HG03097 (cell line): Measurements from ENCODE around the gene SPOCD1.

Experiments
- ATAC-seq: cut with Tn5 transposase; IDR thresholded peaks from one replicate; pipeline ENCODE4 v1.9.1; 2021; ENCODE audit not compliant: unreplicated experiment, low FRiP score

The SPOCD1 gene

DNA sequence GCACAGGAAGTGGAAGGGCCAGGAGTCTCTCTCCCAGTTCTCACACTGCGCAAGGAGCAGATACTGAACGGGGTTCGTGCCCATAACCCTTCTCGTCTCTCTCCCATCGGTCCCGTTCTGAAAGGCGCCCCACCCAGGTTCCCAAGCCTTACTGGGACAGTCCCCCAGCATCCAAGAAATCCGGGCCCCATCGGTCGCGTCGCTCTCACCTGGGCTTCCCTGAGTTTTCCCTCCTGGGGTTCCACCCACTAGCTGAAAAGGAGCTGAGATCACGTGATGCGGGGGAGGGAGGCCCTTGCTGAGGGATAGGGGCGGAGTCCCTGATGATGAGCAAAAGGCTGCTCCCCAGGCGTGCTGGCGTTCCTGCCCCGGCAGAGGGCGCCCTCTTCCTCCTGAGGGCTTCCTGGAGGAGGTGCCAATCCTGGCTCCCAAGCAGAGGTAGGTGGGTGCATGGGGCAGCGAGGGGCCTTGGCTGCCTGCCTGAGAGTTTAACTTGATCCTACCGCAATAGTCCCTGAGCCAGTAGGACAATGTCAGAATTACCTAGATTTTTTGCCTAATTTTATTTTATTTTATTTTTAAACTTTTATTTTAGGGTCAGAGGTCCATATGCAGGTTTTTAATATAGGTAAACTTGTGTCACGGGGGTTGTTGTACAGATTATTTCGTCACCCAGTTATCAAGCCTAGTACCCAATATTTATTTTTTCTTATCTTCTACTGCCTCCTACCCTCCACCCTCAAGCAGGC, at the start of gene SPOCD1:
SPOCD1 (minus strand) TSS at position 271 of the 749 bp plus-strand sequence. CDS start 689 bp downstream, outside the sequence.
- ATAC-seq, result no peak

DNA sequence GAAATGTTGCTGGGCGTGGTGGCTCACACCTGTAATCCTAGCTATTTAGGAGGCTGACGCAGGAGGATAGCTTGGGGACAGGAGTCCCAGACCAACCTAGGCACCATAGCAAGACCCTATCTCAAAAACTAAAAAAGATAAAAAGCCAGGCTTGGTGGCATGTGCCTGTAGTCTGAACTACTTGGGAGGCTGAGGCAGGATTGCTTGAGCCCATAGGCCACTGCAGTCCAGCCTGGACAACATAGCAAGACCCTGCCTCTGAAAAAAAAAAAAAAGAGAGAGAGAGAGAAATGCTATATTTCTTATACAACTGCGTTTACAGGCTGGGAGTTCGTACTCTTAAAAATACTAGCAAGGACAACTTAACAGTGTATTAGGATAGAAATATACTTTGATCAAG, 46.2 kb upstream of the SPOCD1 start:
- no peak for ATAC-seq

DNA sequence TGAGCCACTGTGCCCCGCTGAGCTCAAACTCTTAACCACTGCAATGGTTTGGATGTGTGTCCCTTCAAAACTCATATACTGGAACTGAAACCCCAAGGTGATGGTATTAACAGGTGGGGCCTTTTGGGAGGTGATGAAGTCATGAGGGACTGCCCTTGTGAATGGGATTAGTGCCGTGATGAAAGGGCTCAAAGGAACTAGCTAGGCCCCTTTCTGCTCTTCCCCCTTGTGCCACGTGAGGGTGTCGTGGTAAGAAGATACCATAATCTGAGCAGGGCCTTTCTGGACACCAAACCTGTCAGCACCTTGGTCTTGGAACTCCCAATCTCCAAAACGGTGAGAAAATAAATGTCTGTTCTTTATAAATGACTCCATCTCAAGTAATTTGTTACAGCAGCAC, 45.5 kb upstream of the SPOCD1 start:
- ATAC-seq, result no peak

DNA sequence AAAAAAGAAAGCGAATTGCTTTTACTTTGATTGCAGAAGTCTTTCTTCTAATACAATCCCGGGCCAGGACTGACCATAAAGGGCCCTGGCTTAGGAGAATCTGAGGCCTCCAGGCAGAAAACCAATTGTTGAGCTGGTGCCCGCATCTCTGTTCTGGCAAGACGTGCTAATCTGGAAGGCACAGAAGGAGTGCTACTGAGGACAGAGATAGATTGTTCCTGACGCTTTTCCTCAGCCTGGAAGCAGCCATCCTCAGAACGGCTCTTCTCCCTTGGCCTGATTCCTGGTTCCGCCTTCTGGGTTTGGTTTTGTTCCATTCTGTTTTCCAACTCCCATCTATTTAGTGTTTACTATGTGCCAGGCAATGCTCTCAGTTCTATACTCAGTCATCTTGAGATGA, 44.8 kb upstream of the SPOCD1 start:
- no peak for ATAC-seq

DNA sequence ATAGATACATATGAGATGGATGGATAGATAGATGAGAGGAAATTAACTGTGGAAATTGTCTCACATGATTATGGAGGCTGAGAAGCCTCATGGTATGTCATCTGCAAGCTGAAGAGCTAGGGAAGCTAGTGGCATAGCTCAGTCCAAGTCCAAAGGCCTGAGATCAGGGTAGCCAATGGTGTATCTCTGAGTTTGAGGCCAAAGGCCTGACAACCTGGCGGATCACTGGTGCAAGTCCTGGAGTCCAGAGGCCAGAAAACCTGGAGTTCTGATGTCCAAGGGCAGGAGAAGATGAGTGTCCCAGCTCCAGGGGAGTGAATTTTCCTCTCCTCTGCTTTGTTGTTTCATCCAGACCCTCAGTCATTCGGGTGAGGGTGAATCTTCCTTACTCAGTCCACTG, 43.9 kb upstream of the SPOCD1 start:
- no peak for ATAC-seq

DNA sequence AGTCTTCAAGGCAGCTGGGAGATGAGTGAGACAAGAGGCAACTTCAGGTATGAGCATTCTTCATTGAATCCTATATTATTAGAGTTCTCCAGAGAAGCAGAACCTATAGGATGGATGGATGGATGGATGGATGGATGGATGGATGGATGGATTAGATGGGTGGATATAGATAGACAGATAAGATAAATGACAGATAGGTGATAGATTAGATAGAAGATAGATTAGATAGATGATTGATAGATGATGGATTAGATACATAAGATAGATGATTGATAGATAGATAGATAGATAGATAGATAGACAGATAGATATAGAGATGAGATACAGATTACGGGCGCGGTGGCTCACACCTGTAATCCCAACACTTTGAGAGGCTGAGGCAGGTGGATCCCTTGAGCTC, 43.2 kb upstream of the SPOCD1 start:
- no peak for ATAC-seq

DNA sequence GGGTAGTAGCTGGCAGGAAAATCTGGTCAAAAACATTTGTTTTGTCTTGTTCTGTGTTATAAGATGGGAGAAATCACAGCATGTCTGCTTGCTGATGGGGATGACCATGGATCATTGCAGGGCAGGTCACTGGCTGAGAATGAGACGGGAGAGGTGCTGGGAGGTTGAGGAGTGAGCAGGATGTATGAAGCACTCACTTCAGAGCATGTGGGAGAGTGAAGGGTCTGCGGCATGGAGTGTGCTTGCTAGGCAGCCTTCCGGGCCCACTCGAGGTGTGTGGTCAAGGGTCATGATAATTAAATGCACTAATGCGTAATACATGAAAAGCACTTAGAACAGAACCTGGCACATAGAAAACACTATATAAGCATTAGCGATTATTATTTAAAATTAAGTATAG, 42.0 kb upstream of the SPOCD1 start:
- no peak for ATAC-seq

DNA sequence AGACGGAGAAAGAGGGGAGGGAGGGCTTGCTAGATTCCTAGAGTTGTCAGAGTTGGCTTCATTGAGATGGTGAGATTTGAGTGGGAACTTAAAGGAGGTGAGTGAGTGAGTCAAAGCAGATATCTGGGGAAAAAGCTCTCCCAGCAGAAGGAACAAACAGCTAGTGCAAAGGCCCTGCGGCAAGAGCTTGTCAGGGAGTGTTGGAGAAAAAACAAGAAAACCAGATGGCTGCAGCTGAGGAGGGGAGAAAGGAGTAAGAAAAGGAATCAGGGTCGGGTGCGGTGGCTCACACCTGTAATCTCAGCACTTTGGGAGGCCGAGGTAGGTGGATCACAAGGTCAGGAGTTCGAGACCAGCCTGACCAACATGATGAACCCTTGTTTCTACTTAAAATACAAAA, 40.3 kb upstream of the SPOCD1 start:
- no peak for ATAC-seq

DNA sequence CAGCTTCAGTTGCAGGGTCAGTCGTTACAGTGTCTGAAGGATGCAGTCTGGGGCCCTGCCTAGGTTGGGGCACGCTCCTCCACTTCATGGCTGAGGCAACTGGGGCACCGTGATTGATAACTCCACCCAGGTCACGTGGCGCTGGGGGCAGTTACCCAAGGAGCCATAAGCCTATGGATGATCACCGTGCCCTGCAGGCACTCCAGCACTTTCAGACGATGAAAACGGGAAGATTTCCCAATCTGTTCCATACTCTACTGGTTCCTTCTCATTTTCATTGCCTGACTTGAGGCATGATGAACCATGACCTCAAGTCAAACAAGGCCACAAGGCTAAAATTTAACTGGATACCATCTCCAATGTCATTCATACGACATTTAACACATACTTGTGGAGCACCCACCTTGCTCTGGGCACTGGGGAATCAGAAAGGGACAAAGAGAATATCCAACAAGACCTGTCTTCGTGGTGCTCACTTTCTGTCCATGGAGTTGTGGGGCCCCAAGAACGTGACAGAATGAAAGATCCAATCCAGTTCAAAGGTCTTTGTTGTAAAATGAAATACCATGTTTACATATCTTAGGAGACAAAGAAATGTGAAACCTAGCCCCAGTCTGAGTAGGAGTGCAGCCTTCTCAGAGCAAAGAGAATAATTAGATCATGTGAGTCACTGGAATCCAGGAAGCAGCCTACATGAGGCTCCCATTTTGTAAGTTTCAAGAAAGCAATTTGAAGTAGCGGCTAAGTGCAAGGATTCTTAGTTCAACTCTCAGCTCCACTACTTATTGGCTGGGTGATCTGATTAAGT, 39.4 kb upstream of the SPOCD1 start:
- ATAC-seq, result no peak

DNA sequence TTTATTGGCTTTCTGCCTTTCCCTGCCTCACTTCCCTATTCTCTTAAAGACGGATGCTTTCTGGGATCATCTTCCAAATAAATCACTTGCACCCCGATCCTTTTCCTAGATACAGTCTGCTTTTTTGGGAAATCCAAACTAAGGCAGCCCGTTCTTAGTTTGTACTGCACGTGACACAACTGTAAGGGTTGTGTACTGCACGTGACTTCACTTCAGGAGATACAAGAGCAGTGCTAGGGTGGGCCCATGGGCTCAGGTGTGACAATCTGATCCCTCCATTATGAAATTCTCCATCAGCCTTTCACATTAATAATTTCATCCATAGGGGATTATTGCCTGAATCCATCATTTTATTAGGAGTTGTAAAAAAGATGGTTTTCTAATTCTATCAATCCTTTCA, 33.8 kb upstream of the SPOCD1 start:
- ATAC-seq, result no peak

DNA sequence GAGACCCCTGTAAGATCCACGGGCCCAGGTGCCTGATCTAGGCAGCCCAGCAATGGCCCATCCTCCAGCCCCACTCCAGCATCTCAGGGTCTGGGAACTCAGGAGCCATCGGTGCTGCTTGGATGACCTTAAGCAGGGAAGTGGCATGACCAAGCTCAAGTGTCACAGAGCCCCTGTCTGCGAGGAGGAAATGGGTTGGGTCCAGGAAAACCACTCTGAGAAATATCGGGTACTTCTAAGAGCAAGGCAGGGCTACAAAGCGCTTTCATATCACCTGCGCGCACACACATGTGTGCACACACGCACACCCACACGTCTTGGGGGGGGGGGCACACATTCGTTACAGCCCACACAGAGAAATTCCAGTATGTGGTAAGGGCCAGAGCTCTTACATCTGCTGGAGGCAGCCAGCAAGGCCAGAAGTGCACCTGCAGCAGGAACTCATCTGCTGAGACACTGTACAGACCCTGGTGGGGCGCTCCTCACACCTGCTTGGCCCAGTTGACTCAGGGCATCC, 32.6 kb upstream of the SPOCD1 start:
- ATAC-seq, result no peak

DNA sequence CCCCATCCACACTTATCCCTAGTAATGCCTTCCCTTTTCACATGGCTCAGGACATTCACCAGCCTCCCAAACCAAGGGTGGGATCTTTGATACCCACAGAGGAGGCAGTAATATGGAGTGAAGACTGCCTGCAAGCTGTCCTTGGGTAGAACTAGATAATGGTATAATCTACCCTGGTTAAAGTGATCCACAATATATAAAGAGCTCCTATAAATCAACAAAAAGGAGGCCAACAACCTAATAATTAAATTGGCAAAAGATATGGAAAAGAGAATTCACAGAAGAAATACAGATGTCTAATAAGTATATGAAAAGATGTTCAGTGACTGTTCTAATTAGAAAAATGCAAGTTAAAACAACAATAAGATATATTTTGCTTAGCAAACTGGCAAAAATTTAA, 30.7 kb upstream of the SPOCD1 start:
- no peak for ATAC-seq

DNA sequence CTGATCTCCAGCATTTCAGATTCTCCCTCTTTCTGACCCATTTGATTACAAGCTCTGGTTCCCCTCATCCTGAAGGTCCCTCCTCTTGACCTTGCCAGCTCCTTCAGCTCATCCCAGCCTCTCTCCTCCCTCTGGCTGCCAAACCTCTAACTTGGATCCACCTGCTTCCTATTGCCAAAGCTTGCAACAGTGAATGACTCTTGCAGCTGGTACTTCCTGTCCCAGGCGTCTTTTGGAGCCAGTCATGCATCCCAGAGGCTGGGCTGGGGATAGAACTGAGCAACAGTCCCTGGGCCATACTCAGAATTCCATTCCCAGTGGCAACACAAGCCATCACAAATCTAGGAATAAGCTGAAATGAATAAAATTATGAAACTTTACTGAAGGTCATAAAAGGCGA, 27.7 kb upstream of the SPOCD1 start:
- no peak for ATAC-seq

DNA sequence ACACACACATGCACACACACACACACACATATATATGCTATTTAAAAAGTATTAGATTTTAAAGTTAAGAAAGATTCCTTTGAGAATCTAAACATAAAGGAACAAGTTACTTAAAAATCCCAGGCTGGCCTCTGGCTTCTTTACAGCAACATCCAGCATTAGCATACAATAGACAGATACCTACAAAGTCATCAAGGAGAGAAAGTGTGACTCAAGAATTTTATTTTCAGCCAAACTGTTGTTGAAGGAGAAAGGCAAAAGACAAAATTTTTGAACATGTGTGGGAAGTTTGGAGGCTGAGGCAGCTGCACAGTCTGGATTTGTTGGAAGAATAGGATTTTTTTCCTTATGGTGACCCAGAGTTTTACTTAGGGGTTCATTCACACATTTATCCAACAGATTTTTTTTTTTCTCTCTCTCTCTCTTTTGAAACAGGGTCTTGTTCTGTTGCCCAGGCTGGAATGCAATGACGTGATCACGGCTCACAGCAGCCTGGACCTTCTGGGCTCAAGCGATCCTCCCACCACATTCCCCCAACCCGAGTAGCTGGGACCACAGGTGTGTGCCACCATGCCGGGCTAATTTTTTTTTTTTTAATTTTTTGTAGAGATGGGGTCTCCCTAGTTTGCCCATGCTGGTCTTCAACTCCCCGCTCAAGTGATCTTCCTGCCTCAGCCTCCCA, 24.0 kb upstream of the SPOCD1 start:
- ATAC-seq, result no peak

DNA sequence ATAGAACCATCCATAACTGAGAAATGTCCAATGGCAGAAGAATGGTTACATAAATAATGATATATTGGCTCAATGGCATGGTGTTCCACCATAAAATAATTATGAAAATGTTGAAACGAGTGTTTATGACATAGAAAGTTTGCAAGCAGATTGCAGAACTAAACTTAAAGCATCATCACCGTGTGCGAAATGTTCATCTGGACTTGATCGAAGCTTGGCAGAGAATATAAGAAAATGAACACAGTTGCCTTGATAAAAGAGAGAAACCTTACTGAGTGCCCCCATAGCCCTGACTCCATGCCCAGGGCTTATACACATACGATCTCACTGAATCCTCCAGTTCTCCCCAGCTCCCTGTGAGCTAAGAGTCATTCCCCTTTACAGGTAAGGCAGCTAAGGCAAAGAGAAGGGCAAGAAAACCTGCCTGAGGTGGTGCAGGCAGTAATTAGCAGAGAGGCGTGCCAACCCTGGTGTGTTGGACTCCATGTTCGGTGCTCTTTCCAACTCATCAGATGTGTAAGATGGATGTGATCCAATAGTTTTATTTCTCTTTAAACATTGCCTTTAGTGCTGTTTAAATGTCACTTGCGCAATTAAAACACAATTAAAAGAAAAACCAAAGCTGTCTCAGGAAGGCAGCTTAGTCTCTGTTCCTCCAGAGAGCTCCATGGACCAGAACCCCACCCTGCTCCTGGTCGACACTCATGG, 21.8 kb upstream of the SPOCD1 start:
- ATAC-seq, result no peak

DNA sequence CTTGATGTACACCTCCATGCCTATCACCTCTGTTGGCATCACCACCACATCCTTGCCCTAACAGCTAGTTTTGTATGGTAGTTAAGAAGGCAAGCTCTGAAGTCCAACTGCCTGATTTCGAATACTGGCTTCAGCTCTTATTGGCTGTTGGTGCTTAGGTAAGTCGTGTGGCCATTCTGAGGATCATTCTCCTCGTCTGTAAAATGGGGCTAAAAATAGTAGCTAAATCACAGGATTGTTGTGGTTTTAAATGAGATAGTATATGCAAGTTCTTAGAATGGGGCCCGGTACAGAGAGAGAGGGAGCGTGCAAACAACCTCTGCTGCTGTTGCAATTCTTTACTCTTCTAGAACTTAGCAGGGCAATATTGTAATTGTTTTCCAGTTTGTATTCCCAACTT, 20.8 kb upstream of the SPOCD1 start:
- no peak for ATAC-seq

DNA sequence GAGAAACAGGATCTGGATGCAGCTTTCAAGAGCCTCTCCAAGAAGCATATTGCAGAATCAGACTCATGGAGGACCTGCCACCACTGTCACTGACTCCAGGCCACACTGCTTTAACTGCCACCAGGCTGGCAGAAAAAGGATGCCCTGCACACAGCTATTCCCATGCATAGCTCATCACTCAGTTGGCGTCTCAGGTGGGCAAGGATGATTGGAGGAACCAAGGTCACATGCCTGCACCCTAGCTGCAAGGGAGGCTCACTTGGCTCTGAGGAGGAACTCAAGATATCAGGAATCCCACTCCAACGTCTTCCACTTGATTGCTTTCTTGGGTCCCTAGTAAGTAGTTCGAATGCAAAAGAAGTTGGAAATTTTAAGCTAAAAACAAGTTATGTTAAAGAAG, 19.6 kb upstream of the SPOCD1 start:
- ATAC-seq, result no peak

DNA sequence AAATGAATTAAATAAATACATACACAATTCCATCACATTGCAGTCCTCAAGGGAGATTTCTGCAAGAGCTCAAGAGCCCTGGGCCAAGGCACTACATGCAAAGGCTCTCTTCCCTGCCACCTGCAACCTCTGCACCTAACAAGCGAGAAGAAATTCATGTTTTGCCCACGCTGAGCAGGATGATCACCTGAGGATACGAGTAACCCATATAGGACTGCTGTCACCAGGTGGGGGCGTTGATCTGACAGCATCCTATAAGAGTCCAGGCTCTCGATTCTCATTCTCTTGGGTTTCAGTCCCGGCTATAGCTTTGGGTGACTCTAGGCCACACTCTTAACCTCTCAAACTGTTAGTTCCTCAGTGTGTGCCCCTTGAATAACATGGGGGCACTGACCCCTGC, 18.7 kb upstream of the SPOCD1 start:
- no peak for ATAC-seq

DNA sequence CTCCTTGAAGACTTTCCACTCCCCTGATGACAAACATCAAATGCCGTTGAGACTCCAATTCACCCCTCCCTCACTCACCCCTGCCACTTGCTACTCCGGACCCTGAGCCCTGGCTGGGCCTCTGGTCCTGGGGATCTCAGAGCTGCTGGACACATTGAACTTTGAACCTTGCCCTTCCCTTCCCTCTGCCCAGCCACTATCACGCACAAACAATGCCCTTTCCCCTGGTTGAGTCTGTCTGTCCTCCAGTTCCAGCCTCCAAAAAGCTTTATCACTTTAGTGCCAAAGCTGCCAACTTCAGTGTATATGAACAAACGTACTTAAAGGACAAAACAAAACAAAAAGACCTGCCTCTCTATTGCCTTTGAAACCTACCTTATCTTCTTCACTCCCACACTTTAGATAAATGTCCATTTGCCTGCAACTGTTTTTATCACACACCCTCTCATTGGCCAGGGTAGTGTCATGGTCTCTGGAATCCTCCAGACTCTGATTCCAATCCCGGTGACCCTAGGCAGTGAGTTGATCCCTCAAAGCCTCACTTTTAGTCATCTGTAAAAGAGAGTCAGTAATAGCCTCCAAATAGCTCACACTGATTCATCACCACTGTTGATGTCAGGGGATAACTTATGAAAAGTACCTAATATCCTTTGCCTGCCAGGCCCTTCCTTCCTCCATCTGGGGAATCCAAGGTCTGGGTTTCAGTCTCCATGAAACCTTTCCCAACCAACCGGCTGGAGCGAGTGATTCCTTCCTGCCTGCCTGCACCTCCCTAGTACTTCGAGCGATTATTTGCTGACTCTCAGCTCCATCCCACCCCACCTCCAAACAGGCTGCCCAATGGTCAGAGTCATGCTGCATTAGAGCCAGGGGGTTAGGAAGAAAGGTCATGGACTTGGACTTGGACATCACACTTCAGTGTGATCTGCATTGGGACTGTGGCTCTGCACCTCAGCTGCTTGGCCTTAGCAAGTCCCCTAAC, 15.9 kb upstream of the SPOCD1 start:
- ATAC-seq, result no peak

DNA sequence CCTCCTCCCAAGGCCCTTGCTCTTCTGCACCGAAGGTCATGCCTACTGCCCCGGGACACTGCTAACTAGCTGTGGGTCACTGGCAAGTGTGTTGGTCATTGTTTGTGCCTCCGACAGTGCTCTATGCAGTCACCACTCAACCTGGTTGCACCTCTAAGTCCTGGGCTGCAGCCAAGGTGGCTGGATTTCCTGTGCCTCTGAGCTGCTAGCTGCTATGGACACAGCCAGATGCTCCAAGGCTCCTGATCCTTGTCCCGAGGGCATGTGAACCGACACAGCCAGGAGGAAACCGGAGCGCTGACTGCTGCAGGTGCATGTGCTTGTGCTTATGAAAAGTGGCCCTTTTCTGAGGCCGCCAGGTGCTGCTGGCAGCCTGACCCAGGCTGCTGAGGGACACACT, 14.7 kb upstream of the SPOCD1 start:
- no peak for ATAC-seq
